ENCODE data around the gene DDX54.
"Not testable (repeated sequence)": the region's sequence is repeated elsewhere in the genome, so short reads cannot be mapped to it uniquely, and the experiment has no call there.

Gene DDX54

GRCh38 chr12:113216027-113216426 is 30.7 kb upstream of the DDX54 start:
- no peak overlapping the region for H3K27ac ChIP-seq (ENCODE audit: low read depth in 2 of 2, low read length in 2 of 2)
- H3K9me3 ChIP-seq (ENCODE audit: control insufficient read depth in 2 of 2, low read length in 2 of 2) = no peaks in the 10 kb centered on the region
- no peaks in the 10 kb centered on the region for H3K27me3 ChIP-seq (ENCODE audit: control insufficient read depth in 2 of 2, insufficient read depth in 2 of 2, low read length in 2 of 2)
- H3K9ac ChIP-seq (ENCODE audit: low read depth in 1 of 2, low read length in 2 of 2) = no peak overlapping the region
- no peaks in the 10 kb centered on the region for H3K36me3 ChIP-seq (ENCODE audit: control insufficient read depth in 2 of 2, insufficient read depth in 2 of 2, low read length in 2 of 2)
- H3K4me1 ChIP-seq (ENCODE audit: control insufficient read depth in 2 of 2, insufficient read depth in 2 of 2, low read length in 2 of 2) = peaks cover 11 to 13% of the 10 kb centered on the region in 2 donors
- H3K4me3 ChIP-seq (ENCODE audit: low read length in 2 of 2) = no peak overlapping the region

GRCh38 chr12:113214895-113215400 is 29.7 kb upstream of the DDX54 start:
- Histone ChIP-seq H3K27ac (ENCODE audit: low read depth in 2 of 2, low read length in 2 of 2) (peak overlapping the region; percentile 52 to 65), H3K27me3 (ENCODE audit: control insufficient read depth in 2 of 2, insufficient read depth in 2 of 2, low read length in 2 of 2) (no peaks in the 10 kb centered on the region), H3K9me3 (ENCODE audit: control insufficient read depth in 2 of 2, low read length in 2 of 2) (no peaks in the 10 kb centered on the region), H3K9ac (ENCODE audit: low read depth in 1 of 2, low read length in 2 of 2) (no peak overlapping the region), H3K4me1 (ENCODE audit: control insufficient read depth in 2 of 2, insufficient read depth in 2 of 2, low read length in 2 of 2) (peaks cover 8 to 11% of the 10 kb centered on the region in 2 donors), H3K4me3 (ENCODE audit: low read length in 2 of 2) (no peak overlapping the region), H3K36me3 (ENCODE audit: control insufficient read depth in 2 of 2, insufficient read depth in 2 of 2, low read length in 2 of 2) (no peaks in the 10 kb centered on the region)

GRCh38 chr12:113211160-113211559 is 25.9 kb upstream of the DDX54 start:
- no peaks in the 10 kb centered on the region for H3K27me3 ChIP-seq (ENCODE audit: control insufficient read depth in 2 of 2, insufficient read depth in 2 of 2, low read length in 2 of 2)
- no peak overlapping the region for H3K27ac ChIP-seq (ENCODE audit: low read depth in 2 of 2, low read length in 2 of 2)
- no peak overlapping the region for H3K4me3 ChIP-seq (ENCODE audit: low read length in 2 of 2)
- peaks cover 15 to 22% of the 10 kb centered on the region in 2 donors for H3K4me1 ChIP-seq (ENCODE audit: control insufficient read depth in 2 of 2, insufficient read depth in 2 of 2, low read length in 2 of 2)
- H3K9me3 ChIP-seq (ENCODE audit: control insufficient read depth in 2 of 2, low read length in 2 of 2) = no peaks in the 10 kb centered on the region
- H3K9ac ChIP-seq (ENCODE audit: low read depth in 1 of 2, low read length in 2 of 2) = no peak overlapping the region
- no peaks in the 10 kb centered on the region for H3K36me3 ChIP-seq (ENCODE audit: control insufficient read depth in 2 of 2, insufficient read depth in 2 of 2, low read length in 2 of 2)

- Histone ChIP-seq H3K4me1 (ENCODE audit: control insufficient read depth in 2 of 2, insufficient read depth in 2 of 2, low read length in 2 of 2) (peaks cover 8 to 18% of the 10 kb centered on the region in 2 donors), H3K4me3 (ENCODE audit: low read length in 2 of 2) (peak overlapping the region in 1 of 2 donors; percentile 37), H3K27ac (ENCODE audit: low read depth in 2 of 2, low read length in 2 of 2) (peak overlapping the region; percentile 61 to 72), H3K9ac (ENCODE audit: low read depth in 1 of 2, low read length in 2 of 2) (no peak overlapping the region), H3K9me3 (ENCODE audit: control insufficient read depth in 2 of 2, low read length in 2 of 2) (no peaks in the 10 kb centered on the region), H3K36me3 (ENCODE audit: control insufficient read depth in 2 of 2, insufficient read depth in 2 of 2, low read length in 2 of 2) (no peaks in the 10 kb centered on the region), H3K27me3 (ENCODE audit: control insufficient read depth in 2 of 2, insufficient read depth in 2 of 2, low read length in 2 of 2) (no peaks in the 10 kb centered on the region)
Observed at GRCh38 chr12:113208041-113208934, 23.0 kb upstream of the DDX54 start.

- no peak overlapping the region for H3K9ac ChIP-seq (ENCODE audit: low read depth in 1 of 2, low read length in 2 of 2)
- peak overlapping the region; percentile 3 to 72 for H3K27ac ChIP-seq (ENCODE audit: low read depth in 2 of 2, low read length in 2 of 2)
- H3K4me1 ChIP-seq (ENCODE audit: control insufficient read depth in 2 of 2, insufficient read depth in 2 of 2, low read length in 2 of 2) = peaks cover 8 to 18% of the 10 kb centered on the region in 2 donors
- no peak overlapping the region for H3K4me3 ChIP-seq (ENCODE audit: low read length in 2 of 2)
- no peaks in the 10 kb centered on the region for H3K27me3 ChIP-seq (ENCODE audit: control insufficient read depth in 2 of 2, insufficient read depth in 2 of 2, low read length in 2 of 2)
- no peaks in the 10 kb centered on the region for H3K9me3 ChIP-seq (ENCODE audit: control insufficient read depth in 2 of 2, low read length in 2 of 2)
- no peaks in the 10 kb centered on the region for H3K36me3 ChIP-seq (ENCODE audit: control insufficient read depth in 2 of 2, insufficient read depth in 2 of 2, low read length in 2 of 2)
Observed at GRCh38 chr12:113207613-113208040, 22.3 kb upstream of the DDX54 start.

- H3K9ac ChIP-seq (ENCODE audit: low read depth in 1 of 2, low read length in 2 of 2); H3K27me3 ChIP-seq (ENCODE audit: control insufficient read depth in 2 of 2, insufficient read depth in 2 of 2, low read length in 2 of 2); H3K9me3 ChIP-seq (ENCODE audit: control insufficient read depth in 2 of 2, low read length in 2 of 2); H3K36me3 ChIP-seq (ENCODE audit: control insufficient read depth in 2 of 2, insufficient read depth in 2 of 2, low read length in 2 of 2); H3K27ac ChIP-seq (ENCODE audit: low read depth in 2 of 2, low read length in 2 of 2); H3K4me3 ChIP-seq (ENCODE audit: low read length in 2 of 2): not testable (repeated sequence)
- peaks cover 8 to 18% of the 10 kb centered on the region in 2 donors for H3K4me1 ChIP-seq (ENCODE audit: control insufficient read depth in 2 of 2, insufficient read depth in 2 of 2, low read length in 2 of 2)
Observed at GRCh38 chr12:113206802-113207201, 21.5 kb upstream of the DDX54 start.

GRCh38 chr12:113204804-113205203 is 19.5 kb upstream of the DDX54 start:
- Histone ChIP-seq H3K27ac (ENCODE audit: low read depth in 2 of 2, low read length in 2 of 2) (no peak overlapping the region), H3K9me3 (ENCODE audit: control insufficient read depth in 2 of 2, low read length in 2 of 2) (no peaks in the 10 kb centered on the region), H3K4me3 (ENCODE audit: low read length in 2 of 2) (no peak overlapping the region), H3K4me1 (ENCODE audit: control insufficient read depth in 2 of 2, insufficient read depth in 2 of 2, low read length in 2 of 2) (peaks cover 8 to 18% of the 10 kb centered on the region in 2 donors), H3K27me3 (ENCODE audit: control insufficient read depth in 2 of 2, insufficient read depth in 2 of 2, low read length in 2 of 2) (no peaks in the 10 kb centered on the region), H3K36me3 (ENCODE audit: control insufficient read depth in 2 of 2, insufficient read depth in 2 of 2, low read length in 2 of 2) (no peaks in the 10 kb centered on the region), H3K9ac (ENCODE audit: low read depth in 1 of 2, low read length in 2 of 2) (no peak overlapping the region)

- no peak overlapping the region for H3K27ac ChIP-seq (ENCODE audit: low read depth in 2 of 2, low read length in 2 of 2)
- H3K36me3 ChIP-seq (ENCODE audit: control insufficient read depth in 2 of 2, insufficient read depth in 2 of 2, low read length in 2 of 2) = no peaks in the 10 kb centered on the region
- no peaks in the 10 kb centered on the region for H3K9me3 ChIP-seq (ENCODE audit: control insufficient read depth in 2 of 2, low read length in 2 of 2)
- H3K27me3 ChIP-seq (ENCODE audit: control insufficient read depth in 2 of 2, insufficient read depth in 2 of 2, low read length in 2 of 2) = no peaks in the 10 kb centered on the region
- peaks cover 8 to 13% of the 10 kb centered on the region in 2 donors for H3K4me1 ChIP-seq (ENCODE audit: control insufficient read depth in 2 of 2, insufficient read depth in 2 of 2, low read length in 2 of 2)
- no peak overlapping the region for H3K4me3 ChIP-seq (ENCODE audit: low read length in 2 of 2)
- no peak overlapping the region for H3K9ac ChIP-seq (ENCODE audit: low read depth in 1 of 2, low read length in 2 of 2)
Observed at GRCh38 chr12:113203852-113204760, 18.8 kb upstream of the DDX54 start.

GRCh38 chr12:113202300-113203075 is 17.2 kb upstream of the DDX54 start:
- no peak overlapping the region for H3K27ac ChIP-seq (ENCODE audit: low read depth in 2 of 2, low read length in 2 of 2)
- H3K9ac ChIP-seq (ENCODE audit: low read depth in 1 of 2, low read length in 2 of 2) = no peak overlapping the region
- no peak overlapping the region for H3K4me3 ChIP-seq (ENCODE audit: low read length in 2 of 2)
- H3K4me1 ChIP-seq (ENCODE audit: control insufficient read depth in 2 of 2, insufficient read depth in 2 of 2, low read length in 2 of 2) = peaks cover 0 to 2% of the 10 kb centered on the region in 2 donors
- H3K27me3 ChIP-seq (ENCODE audit: control insufficient read depth in 2 of 2, insufficient read depth in 2 of 2, low read length in 2 of 2) = no peaks in the 10 kb centered on the region
- no peaks in the 10 kb centered on the region for H3K36me3 ChIP-seq (ENCODE audit: control insufficient read depth in 2 of 2, insufficient read depth in 2 of 2, low read length in 2 of 2)
- no peaks in the 10 kb centered on the region for H3K9me3 ChIP-seq (ENCODE audit: control insufficient read depth in 2 of 2, low read length in 2 of 2)
